ENCODE data around the gene GRIP2.
A peak's percentile ranks its signal among the peaks of the same experiment; 100 is the strongest.

Gene GRIP2

DNA sequence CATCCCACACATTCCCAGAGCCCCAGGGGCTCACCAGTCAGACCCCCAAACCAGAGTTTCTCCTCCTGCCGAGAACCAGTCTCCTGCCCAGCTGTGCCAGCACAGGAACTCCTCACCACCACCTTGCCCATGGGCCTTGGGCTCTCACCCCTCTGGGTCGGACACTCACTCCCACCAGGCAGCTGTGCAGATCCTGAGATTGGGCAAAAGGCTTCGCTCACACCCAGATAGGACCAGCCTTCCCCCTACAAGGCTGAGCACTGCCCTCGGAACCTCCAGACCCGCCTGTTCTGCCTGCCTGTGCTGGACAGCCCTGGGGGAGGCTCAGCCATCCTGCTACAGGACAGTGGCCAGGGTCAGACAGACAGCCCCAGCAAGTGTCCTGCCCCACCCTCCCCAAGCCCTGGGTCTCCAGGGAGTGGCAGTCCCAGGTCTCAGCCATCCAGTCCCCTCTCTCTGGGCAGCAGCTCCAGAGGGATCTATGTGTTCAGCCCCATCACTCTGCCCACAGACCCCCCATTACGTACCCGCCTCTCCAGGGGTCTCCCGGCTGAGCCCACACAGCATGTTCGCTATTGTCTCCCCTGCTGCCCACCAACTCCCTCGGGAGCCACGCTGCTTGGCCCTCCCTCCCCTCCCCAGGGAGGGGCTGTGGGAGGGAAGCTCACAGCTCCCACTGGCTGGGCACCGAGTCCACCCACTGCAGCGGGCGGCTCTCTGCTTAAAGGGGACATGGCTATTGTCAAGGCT is at the start of gene GRIP2:
TSS of gene GRIP2 (minus strand) at position 601 of the 750 bp plus-strand sequence. CDS start at position 567, 34 bp downstream.
- no peak for FAIRE-seq

DNA sequence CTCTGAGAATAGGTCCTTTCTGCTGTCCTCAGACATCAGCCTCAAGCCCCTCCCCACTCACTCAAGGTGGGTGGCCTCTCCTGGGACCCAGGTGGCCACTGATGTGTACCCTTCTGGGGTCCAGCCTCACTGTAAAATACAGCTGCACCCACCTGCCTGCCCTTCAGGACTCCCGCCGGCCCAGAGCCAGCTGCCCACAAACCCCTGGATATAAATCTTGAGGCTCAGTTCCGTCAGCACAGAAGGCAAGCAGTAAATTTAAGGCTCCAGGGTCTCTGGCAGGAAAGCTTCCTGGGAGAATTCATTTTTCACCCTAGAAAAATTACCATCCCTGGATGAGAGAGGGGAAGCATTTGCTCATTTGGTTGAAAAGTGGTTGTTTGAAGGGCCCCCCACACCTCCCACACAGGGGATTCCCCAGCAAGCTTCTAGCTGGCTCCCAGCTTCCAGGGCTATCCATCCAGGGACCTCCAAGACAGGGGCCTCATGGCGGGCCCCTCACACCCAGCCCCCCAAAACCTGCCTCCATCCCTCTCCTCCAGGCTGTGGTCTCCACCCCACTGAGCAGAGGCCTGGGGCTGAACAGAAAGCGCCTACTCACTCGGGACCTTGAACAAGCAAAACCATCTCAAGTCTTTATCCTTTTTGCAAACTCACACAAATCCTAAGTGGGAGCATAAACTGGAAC is 48.4 kb upstream of the GRIP2 start:
- FAIRE-seq (no peak), DNase-seq (ENCODE audit: low spot score) (no peak)

More for the DNA sequence above, at the start of gene GRIP2:
- no peak for DNase-seq (ENCODE audit: low spot score)

DNA sequence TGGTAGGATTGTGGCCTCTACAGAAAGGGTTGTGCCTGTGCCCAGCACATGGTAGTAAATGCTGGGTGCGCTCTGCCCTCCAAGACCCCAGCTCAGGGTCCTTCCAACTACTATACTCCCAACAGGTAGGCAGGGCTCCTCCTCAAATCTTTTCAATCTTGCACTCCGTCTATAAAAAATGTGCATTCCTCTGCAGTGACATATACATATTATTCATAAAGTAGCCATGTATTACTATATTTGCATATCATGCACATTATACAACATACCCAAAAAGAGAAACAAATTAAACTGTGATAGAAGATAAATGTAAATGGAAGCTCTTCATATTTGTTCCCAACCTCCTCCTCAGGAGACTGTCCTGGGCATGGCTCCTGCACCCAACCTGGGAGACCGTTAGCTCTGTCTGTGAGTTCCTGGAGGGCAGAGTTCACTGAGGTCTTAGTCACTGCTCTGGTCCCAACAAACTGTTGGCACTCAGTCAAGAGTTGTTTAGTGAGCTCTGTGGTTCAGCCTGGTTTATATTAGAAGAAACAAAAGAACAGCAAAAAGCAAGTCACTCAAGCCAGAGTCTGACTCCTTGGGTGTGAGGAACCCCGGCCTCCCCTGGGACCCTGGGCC is 47.7 kb upstream of the GRIP2 start:
- DNase-seq (ENCODE audit: low spot score) (peak; percentile 86), FAIRE-seq (no peak)

DNA sequence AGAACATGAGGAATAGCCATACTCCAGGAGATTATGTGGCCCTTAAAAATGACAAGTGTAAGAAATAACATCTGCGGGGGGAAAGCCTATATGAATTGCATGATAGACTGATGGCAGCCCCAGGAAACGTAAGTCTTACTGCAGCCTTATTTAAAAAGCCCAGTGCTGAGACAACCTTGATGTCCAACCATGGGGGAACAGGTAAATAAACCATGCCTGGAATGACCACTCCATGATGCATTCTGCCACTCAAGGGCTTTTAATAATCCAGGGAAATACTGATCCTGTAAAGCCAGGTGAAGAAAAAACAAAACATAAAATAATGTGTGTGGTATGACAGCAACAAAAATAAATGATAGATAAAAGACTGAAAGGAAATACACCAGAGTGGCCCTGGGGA is 46.5 kb upstream of the GRIP2 start:
- FAIRE-seq = no peak

DNA sequence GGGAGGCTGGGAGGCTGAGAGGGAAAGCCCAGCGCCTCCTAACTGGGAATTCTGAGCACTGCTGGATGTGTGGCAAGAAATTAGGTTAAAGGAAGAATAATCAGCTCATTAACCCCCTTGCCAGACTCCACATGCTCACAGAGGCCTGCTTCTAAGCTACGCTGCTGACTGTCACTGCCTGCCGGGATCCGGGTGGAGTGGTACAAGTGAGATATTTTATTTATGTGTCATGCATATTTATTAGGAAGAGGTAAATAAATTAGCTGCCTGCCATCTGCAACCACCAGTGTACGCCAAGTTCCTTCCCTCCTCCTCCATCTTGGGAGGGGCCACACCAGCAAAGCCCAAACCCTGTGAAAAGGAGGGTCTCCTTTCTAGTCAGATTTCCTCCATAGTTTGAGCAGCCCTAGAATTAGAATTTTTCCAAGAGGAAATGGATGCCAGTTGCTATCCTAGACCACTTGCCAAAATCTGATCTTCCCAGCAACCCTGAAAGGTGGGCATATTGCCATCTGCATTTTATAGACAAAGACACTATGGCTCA is 43.5 kb upstream of the GRIP2 start:
- FAIRE-seq = no peak
- no peak for DNase-seq (ENCODE audit: low spot score)

More for the DNA sequence above, 46.5 kb upstream of the GRIP2 start:
- no peak for DNase-seq (ENCODE audit: low spot score)

DNA sequence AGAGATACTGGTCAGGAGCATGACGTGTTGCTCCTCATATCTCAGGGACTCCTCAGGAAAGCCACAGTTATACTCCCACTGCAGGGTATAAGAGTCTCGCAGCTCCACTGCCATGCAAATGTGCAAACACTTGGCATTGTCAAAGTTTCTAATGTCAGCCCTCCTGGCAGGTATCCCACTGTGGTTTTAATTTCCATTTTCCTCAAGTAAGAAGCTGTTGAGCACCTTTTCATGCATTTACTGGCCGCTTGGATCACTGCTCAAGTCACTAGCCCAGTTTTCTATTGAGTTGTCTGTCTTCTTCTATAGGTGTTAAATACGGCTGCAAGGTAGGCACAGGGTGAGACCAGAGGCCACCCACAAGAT is 41.9 kb upstream of the GRIP2 start:
- no peak for FAIRE-seq

DNA sequence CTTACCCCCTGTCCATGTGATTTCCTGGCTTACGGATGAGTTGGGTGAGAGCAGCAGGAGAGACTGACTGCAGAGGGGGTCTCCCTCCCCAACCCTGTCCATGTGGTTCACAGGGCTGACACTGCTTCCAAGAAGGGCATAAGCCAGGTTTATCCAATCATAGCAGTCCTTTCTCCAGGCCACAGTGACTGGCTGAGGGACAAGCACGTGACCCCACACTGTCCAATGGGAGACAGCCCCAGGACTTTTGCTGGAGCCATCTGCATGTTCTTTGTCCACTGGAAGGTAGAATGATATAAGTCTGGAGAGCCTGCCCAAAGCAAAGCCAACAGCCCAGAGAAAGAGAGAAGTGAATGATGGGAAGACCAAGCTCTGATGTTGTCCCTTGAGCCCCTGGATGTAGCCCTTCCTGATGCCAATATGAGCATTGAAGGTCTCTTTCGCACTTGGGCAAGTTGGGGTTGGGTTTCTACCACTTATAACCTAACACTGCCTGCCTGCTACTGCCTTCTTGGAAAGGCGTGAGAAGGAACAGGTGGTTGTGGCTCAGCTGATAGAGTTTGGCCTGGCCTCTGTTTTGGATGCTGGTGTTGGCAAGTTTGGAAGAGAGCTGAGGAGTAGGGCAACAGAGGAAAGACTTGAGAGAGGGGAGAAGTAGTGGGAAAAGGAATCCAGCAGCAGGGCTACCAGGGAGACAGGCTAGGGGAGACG is 41.3 kb upstream of the GRIP2 start:
- FAIRE-seq (no peak), DNase-seq (ENCODE audit: low spot score) (no peak)

More for the DNA sequence above, 41.9 kb upstream of the GRIP2 start:
- no peak for DNase-seq (ENCODE audit: low spot score)

DNA sequence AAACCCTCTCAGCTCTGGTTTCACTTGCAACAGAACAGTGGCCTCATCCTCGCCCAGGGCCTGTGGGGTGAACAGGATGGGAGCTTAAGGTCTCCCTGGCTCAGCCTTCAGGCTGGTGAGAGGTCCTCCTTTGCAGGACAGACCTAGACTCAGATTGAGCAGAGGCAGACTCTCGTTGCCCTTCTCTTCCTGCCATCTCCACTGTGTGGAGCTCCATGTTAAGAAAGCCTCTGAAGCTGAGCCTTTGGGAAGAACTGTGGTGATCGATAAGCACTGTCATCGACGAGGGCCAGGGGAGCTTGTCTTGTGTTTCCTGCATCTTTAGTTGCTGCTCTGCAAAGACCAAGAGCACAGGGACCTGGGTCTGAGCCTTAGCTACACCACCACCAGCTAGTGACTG is 37.8 kb upstream of the GRIP2 start:
- no peak for FAIRE-seq
- no peak for DNase-seq (ENCODE audit: low spot score)

DNA sequence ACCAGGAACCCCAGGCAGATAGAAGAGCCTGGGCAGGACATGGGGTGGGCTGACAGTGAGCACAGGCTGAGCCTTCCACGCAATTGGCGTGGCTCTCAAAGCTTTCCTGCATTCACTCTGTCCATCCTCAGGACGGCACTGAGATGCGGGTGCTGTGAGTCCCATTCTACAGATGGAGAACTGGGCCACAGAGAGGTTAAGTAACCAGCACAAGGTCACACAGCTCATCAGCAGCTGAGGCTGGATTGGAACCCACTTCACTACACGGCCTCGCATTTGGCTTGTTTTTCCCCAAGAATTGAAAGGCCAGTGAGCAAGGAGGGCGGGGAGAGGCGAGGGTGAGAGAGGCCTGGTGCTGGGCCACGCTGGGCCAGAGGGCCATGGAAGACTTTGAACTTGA is 36.0 kb upstream of the GRIP2 start:
- FAIRE-seq = no peak
- no peak for DNase-seq (ENCODE audit: low spot score)

DNA sequence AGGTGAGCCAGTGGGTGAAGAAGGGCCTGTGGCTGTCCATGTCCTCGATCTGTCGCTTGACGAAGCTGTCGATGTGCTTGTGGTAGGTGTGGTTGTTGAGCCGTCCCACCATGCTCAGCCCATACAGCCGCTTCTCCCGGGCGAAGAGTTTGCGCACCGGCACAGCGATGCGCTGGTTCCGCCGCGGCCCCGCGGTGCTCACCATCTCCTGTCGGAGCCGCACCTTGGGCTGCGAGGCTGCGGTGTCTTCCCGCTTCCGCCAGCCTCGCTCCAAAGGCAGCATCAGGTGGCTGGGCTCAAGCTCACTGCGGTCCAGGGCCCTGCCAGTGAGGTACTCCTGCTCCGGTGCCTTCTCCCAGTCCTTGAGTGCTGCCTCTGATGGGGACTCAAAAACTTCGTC is 34.0 kb upstream of the GRIP2 start:
- DNase-seq (ENCODE audit: low spot score) = no peak
- FAIRE-seq = peak; percentile 46

DNA sequence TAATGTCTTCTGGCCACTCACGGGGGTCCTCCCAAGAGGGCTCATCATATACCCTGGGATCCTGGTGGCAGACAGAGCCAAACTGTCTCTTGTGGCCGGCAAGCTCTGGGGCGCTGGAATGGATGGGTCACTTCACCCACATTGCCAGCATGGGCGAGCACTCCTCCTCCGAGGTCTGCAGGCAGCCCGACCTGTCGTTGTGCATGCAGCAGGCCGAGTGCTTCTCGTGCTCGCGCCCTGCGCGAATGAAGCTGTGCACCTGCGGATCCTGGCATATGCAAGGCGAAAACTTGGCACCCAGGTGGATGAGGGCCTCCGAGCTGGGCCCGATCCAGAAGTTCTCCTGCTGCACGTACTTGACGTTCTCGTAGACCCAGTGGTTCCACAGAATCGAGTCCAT is 33.6 kb upstream of the GRIP2 start:
- DNase-seq (ENCODE audit: low spot score) = no peak
- no peak for FAIRE-seq

DNA sequence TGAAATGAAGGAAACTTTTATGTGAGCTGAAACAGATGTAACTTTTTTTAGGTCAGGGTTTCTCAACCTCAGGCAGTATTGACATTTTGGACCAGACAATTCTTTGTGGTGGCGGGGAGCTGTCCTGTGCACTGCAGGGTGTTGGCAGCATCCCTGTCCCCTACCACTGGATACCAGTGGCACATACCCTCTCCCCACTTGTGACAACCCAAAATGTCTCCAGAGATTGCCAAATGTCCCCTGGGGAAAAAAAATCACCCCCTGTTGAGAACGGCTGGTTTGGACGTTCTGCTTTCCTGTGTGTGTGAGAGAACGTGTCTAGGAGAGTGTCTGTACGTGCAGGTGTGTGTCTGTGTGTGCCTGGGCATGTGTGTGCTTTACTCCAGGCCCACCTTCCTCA is 30.7 kb upstream of the GRIP2 start:
- DNase-seq (ENCODE audit: low spot score) (no peak), FAIRE-seq (no peak)

DNA sequence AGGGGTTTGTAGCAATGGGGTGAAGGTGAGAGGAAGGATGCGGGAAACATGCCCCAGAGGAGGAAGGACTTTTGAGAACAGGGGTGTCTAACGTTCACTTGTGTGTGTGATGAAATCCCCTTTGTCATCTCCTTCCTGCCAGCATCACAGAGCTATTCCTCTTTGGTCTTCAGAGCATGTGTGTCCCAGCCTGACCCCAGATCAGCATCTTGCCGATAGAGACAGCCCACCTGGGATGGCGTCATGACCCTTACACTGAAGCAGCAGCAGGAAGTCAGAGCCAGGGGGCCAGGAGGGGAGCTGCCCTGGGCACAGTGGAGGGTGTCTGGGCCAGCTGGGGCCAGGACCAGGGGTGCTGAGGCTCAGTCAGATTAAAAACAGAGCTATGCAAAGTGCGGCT is 29.9 kb upstream of the GRIP2 start:
- no peak for DNase-seq (ENCODE audit: low spot score)
- FAIRE-seq = no peak

DNA sequence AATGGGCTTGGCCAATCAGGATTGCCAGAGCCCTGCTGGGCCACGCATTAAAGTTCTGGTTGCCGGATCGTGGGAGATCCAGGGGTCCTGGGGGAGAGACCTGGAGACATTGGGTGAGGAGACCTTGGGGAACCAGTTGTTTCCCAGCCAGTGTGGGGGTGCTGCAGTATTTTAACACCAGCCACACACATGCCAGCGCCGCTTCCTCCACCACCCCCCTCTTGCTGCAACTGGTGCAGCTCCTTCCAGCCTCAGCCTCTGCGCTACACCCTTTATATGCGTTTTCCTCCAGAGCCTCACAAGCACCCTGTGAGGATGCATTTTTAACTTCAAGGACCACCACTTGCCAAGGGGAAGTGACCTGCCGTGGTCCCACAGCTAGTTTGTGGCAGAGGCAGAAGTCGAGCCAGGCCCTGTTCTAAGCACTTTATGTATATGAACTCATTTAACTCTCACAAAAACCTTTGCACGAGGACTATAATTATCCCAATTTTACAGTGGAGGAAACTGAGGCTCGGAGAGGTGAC is 29.4 kb upstream of the GRIP2 start:
- DNase-seq (ENCODE audit: low spot score) = no peak

DNA sequence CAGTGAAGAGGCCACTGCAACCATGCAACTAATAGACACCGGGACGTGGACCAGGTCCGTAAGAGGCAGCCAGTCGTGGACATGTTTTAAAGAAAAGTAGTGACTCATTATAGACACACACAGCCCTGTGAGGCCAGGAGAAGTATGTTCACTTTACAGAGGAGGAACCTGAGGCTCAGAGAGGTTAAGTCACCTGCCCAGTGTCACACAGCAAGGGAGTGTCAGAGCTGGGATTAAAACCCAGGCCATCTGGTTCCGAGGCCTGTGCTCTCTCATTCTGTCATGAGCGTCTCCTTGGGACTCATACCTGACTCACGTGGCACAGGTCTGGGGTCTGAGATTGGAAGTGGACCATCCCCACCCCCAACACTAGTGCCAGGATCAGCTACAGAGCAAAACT is 28.1 kb upstream of the GRIP2 start:
- FAIRE-seq = no peak

More for the DNA sequence above, 29.4 kb upstream of the GRIP2 start:
- no peak for FAIRE-seq

DNA sequence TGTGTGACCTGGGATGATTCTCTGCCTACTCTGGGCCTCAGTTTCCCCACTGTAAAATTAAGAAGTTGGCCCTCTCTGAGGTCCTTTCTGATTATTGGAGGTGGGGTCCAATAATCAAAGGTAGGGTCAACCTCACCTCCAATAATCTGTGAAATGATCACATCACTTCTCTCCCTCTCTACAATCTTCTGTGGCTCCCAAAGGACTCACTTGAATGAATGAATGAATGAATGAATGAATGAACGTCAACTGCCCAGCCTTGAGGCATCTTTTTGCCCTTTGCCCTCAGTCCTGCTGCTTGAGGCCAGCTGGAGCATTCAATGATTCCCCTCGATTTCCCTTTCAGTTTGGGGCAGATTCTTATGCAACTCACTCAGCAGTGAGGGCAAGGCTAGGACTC is 26.7 kb upstream of the GRIP2 start:
- no peak for FAIRE-seq

More for the DNA sequence above, 28.1 kb upstream of the GRIP2 start:
- DNase-seq (ENCODE audit: low spot score) = no peak

DNA sequence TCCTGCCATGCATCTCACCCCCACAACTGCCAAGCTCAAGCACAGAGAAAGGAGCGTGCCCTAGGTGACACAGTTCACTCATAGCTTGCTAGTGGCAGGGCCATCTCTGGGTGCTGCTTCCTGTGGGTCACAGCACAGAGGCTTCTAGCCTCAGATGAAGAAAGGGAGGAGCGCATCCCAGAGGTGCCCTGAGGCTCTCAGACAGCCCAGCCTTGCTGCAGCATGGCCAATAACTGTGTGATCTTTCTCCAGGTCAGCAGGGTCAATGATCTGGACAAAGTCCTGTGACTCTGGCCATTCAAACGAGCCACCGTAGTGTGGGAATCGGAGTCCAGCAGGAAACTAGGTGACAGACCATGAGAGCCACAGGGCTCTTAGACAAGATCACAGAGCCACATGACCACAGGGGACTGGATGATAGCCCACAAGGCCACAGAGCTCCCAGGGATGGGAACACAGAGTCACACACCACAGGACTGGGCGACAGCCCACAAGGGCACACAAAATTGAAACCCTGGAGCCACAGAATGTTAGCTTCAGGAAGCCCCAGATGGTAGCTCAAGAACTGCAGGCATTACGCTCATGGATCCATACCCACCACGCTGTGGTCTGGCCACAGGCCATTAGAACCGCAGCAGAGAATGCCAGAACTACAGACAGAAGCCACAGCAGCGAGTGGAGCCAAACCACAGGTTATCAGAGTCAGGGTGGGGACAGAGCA is 25.9 kb upstream of the GRIP2 start:
- peak; percentile 75 for DNase-seq (ENCODE audit: low spot score)
- FAIRE-seq = peak; percentile 48

More for the DNA sequence above, 26.7 kb upstream of the GRIP2 start:
- no peak for DNase-seq (ENCODE audit: low spot score)

DNA sequence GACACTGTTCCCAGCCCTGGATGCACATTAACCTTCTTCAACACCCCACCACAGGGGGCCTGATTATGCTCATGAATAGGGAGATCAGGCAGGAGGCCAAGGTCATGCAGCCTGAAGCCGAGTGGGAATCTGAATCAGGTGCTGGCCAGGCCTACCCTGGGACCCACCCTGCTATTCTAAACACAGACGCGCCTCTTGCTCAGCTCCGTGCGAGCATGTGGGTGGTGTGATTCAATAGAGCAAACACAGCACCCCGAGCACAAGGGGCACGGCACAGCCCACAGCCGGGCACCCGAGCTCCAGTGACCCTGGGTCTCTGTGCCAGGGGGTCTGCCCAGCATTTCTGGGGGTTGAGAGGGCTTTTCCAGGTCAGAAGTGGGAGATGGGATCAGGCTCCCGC is 24.6 kb upstream of the GRIP2 start:
- no peak for FAIRE-seq
- DNase-seq (ENCODE audit: low spot score) = no peak

DNA sequence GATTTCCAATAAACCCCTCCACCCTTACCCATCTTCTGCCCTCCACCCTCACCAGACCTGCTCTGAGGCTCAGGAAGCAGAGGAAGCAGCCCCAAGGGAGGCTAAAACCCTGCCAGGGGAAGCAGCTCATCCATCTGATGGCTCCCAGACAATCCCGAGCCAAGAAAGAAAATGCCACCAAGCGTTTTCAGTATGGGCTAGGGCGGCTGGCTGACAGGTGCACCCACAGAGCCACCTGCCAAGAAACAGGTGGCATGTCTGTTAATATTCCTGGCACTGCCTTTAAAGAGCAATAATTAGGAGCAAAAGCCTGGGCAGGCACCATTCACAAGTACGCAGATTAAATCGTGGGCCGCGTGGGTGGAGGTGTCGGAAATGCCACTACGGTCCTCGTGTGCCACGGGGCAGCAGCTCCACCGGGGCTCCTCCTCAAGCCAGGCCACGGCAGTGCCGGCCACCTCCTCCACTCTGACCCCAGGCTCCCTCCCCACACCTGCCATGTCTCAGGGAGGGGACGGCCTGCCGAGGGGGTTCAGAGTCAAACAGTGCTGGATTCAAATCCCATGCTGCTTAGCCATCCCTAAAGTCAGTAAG is 23.9 kb upstream of the GRIP2 start:
- FAIRE-seq (no peak), DNase-seq (ENCODE audit: low spot score) (no peak)

Measured in urothelium cell line (cell line).